Measurements from ENCODE around the gene ERFL. TPM values are rescaled to one million over a fixed set of nuclear protein-coding genes. Genes with fewer than 3 reads are reported as not detected.

Gene ERFL
- polyA plus RNA-seq, 1 of the 3 experiments (the other 2 are of a cell fraction): 0.07 TPM

- no peak for TF ChIP-seq IRF3 (IDR thresholded peaks at IDR 0.05; ENCODE audit: low read depth, low read length)
- TF ChIP-seq TAF1 (IDR thresholded peaks at IDR 0.05; ENCODE audit: borderline replicate concordance, low read depth, low read length): no peak
- TF ChIP-seq ELF1 (IDR thresholded peaks at IDR 0.05): no peak
- no peak for TF ChIP-seq RXRA (IDR thresholded peaks at IDR 0.05; ENCODE audit: borderline replicate concordance, low read depth)
- no peak for TF ChIP-seq CTCF (IDR thresholded peaks at IDR 0.05)
- no peak for TF ChIP-seq CHD2 (IDR thresholded peaks at IDR 0.05; ENCODE audit: low read length, partially characterized antibody)
Measured at GRCh38 chr19:41863209-41863931, 64.9 kb downstream of the ERFL start (continued).

GRCh38 chr19:41862445-41862986 lies 65.7 kb downstream of the ERFL start:
- no peaks in the 10 kb centered on the region for H3K9me2 ChIP-seq
- H3K36me3 ChIP-seq (replicated peaks in 1 of 2; ENCODE audit: control insufficient read depth in 1 of 2, insufficient read depth in 2 of 2, low read length in 1 of 2): peaks cover 50 to 68% of the 10 kb centered on the region in 2 experiments
- DNase-seq: no peak
- POLR2A ChIA-PET: interaction anchor here (0.6 to 2.0 kb wide), 2 partner anchors 11 to 126 kb away, joined by 3 to 14 read pairs; no protein-coding TSS in a partner anchor
- no peaks in the 10 kb centered on the region for H3K9me3 ChIP-seq
- no peaks in the 10 kb centered on the region for H3K27me3 ChIP-seq (ENCODE audit: insufficient read depth)
- 70% methylated on average over 2 of the region's 2 CpGs for WGBS (ENCODE audit: low lambda C conversion rate)
- H3K4me3 ChIP-seq (ENCODE audit: low read depth in 2 of 2, low read length in 1 of 2): peak overlapping the region; percentile 83 to 93; a peak in 3 of 4 replicates
- H3K27ac ChIP-seq (ENCODE audit: low read depth in 2 of 2, low read length in 1 of 2): no peak overlapping the region
- H3K9ac ChIP-seq: peak overlapping the region; percentile 98
- TF ChIP-seq ZBTB33 (IDR thresholded peaks at IDR 0.05; ENCODE audit: borderline replicate concordance, low read depth) (no peak), YY1 (IDR thresholded peaks at IDR 0.05; ENCODE audit: low read depth) (no peak), TAF1 (IDR thresholded peaks at IDR 0.05; ENCODE audit: borderline replicate concordance, low read depth, low read length) (no peak)
- peaks cover 37% of the 10 kb centered on the region for H3F3A ChIP-seq (replicated peaks; ENCODE audit: insufficient read depth)
- CTCF ChIA-PET: interaction anchor here (0.8 to 4.5 kb wide), 4 partner anchors 10 to 246 kb away, joined by 3 to 34 read pairs (median 6); no protein-coding TSS in a partner anchor
- H2AFZ ChIP-seq (ENCODE audit: low read depth): no peak overlapping the region
- H3K79me2 ChIP-seq (ENCODE audit: insufficient read depth): peaks cover 75% of the 10 kb centered on the region
- peaks cover 64% of the 10 kb centered on the region for H4K20me1 ChIP-seq (ENCODE audit: insufficient read depth)
- peak overlapping the region; percentile 88 for H3K4me2 ChIP-seq
- peaks cover 41 to 42% of the 10 kb centered on the region in 2 experiments for H3K4me1 ChIP-seq (ENCODE audit: control insufficient read depth in 1 of 2, insufficient read depth in 2 of 2, low read depth in 1 of 2, low read length in 1 of 2)
